GM06990 (cell line): ENCODE results near the gene AMPD3.

Experiments used
- DNase-seq: peaks from one replicate; pipeline ENCODE4 v3.0.0-alpha.2; 2011; ENCODE audit not compliant: insufficient read length; ENCODE audit errors: extremely low read depth
- H3K27me3 ChIP-seq: replicated peaks from 2 replicates; pipeline ENCODE4 v1.6.0; 2011; ENCODE audit warnings: low read length; ENCODE audit not compliant: control insufficient read depth, insufficient read depth
- H3K36me3 ChIP-seq: 2 replicates; pipeline ENCODE4 v1.5.1; 2011; ENCODE audit warnings: low read length; ENCODE audit not compliant: control insufficient read depth, insufficient read depth
- H3K4me3 ChIP-seq: replicated peaks from 2 replicates; pipeline ENCODE4 v1.5.1; 2011; ENCODE audit warnings: low read depth, mild to moderate bottlenecking, control low read depth, low read length
- TF ChIP-seq, protein P1 (sequence below): IDR thresholded peaks from 2 replicates; pipeline ENCODE4 v1.5.1; 2011; ENCODE audit warnings: low read length, control low read depth, mild to moderate bottlenecking, inconsistent platforms; ENCODE audit not compliant: insufficient read depth, poor library complexity, severe bottlenecking

AMPD3 gene

DNA sequence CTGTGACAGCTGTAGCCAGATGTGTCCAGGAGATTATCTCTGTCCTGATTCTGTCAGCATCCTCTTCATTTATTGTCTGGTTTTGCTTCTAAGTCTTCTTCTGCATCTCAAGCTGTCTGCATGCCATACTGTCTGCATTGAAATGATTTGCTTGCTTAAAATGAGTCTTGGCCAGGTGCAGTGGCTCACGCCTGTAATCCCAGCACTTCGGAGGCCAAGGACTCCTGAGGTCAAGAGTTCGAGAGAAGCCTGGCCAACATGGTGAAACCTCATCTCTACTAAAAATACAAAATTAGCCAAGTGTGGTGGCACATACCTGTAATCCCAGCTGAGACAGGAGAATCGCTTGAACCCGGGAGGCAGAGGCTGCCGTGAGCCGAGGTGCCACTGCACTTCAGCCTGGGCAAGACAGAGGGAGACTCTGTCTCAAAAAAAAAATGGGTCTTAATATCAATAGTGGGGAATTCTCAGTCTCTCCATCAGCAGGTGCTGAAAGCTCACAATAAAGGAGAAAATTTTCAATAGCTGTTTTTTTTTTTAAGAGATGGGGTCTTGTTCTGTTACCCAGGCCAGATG lies 39.2 kb upstream of the AMPD3 start:
- Histone ChIP-seq H3K36me3 (no peaks in the 10 kb centered on the region), H3K27me3 (no peaks in the 10 kb centered on the region), H3K4me3 (no peak overlapping the region)
- DNase-seq: no peak
- TF ChIP-seq, protein P1, sequence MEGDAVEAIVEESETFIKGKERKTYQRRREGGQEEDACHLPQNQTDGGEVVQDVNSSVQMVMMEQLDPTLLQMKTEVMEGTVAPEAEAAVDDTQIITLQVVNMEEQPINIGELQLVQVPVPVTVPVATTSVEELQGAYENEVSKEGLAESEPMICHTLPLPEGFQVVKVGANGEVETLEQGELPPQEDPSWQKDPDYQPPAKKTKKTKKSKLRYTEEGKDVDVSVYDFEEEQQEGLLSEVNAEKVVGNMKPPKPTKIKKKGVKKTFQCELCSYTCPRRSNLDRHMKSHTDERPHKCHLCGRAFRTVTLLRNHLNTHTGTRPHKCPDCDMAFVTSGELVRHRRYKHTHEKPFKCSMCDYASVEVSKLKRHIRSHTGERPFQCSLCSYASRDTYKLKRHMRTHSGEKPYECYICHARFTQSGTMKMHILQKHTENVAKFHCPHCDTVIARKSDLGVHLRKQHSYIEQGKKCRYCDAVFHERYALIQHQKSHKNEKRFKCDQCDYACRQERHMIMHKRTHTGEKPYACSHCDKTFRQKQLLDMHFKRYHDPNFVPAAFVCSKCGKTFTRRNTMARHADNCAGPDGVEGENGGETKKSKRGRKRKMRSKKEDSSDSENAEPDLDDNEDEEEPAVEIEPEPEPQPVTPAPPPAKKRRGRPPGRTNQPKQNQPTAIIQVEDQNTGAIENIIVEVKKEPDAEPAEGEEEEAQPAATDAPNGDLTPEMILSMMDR: peak; percentile 37

DNA sequence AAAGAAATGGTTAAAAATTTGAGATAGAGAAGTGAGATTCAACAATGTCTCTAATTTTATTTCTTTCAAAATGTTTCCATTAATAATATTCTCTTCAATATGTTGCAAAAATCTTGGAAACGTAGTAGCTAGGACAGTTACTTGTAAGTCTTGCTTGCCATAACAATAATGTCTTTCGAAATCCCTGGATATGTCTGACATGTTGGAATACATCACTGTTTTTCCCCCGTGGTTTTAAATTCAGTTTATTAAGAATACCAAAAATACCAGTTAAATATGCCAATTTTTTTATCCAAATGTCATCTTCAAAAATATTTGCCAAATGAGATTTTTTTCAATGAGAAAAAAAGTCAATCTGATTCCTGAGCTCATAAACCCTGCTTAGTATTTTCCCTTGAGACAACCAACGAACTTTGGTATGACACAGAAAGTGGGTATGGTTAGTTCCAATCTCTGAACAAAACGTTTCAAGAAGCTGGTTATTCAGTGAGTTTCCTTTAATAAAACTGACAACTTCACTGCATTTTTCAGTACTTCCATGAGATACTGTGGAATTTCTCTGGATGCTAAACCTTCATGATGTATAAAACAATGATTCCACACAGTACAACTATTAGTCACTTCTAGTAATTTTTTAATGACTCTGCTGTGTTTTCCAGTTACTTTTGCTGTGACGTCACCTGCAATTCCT lies 36.7 kb upstream of the AMPD3 start:
- TF ChIP-seq, protein P1: no peak
- no peak for DNase-seq
- no peaks in the 10 kb centered on the region for H3K27me3 ChIP-seq
- H3K4me3 ChIP-seq: no peak overlapping the region
- H3K36me3 ChIP-seq: no peaks in the 10 kb centered on the region

DNA sequence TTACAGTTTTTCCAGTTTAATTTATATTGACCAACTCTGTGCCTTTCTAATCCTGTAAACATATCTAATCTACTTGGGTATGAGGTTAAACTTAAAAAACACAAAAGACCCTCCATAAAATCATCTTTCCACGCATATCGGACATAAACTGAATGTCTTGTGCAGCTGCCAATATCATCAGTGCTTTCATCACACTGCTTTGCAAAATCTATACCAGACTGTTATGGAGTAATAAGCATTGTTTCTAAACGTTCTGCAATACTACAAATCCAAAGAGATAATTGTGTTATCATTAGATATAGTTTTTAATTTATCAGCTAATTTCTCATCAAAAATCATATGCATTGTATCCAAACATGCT lies 36.1 kb upstream of the AMPD3 start:
- no peak for DNase-seq
- TF ChIP-seq, protein P1: no peak
- H3K36me3 ChIP-seq: no peaks in the 10 kb centered on the region
- H3K4me3 ChIP-seq: no peak overlapping the region
- no peaks in the 10 kb centered on the region for H3K27me3 ChIP-seq

DNA sequence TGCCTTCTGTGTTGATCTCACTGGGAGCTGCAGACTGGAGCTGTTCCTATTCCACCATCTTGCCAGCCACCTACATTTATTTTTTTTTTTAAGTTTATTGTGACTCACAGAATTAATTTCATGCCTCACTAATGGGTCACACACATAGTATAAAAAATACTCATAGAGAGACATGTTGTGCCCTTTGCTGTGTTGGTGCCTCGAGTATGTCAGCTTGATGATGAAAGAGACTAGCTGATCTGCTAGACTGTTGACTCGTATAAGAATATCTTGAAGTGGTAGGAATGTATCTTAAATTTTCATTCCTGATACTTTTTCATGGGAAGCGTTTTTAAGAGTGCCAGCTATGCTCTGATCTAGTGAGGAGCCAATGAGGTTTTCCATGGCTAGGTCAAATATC lies 28.6 kb upstream of the AMPD3 start:
- TF ChIP-seq, protein P1: no peak
- H3K36me3 ChIP-seq: no peaks in the 10 kb centered on the region
- no peaks in the 10 kb centered on the region for H3K27me3 ChIP-seq
- no peak for DNase-seq
- no peak overlapping the region for H3K4me3 ChIP-seq

DNA sequence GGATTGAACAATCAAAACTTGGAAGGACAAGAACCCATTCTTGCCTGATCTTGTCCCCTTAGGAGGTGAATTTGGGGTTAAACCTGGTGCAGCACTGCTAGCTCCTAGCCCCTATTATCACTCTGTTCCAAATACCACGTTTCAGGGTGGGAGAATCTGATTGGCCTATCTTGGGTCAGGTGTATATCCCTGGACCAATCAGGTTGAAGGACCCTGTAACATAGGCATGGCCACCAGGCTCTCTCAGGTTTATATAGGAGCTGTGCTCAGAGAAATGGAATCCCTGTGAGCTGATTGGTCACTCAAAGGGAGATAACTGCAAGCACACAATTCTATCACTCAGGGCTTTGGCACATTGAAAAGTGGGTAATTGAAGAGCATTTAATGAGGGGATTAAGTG lies 26.6 kb upstream of the AMPD3 start:
- H3K27me3 ChIP-seq: no peaks in the 10 kb centered on the region
- no peak overlapping the region for H3K4me3 ChIP-seq
- TF ChIP-seq, protein P1: no peak
- H3K36me3 ChIP-seq: no peaks in the 10 kb centered on the region
- no peak for DNase-seq
